Kidney capillary endothelial cell (primary cell): ENCODE data around the gene CHD5.
A peak's percentile ranks its signal among the peaks of the same experiment; 100 is the strongest.

Source experiments
- DNase-seq: peaks from one replicate; pipeline ENCODE4 v3.0.0-alpha.2; 2018; ENCODE audit warnings: low spot score

CHD5 gene

GRCh38 chr1:6113116-6113515, 67.0 kb downstream of the CHD5 start:
- DNase-seq, result no peak

DNA sequence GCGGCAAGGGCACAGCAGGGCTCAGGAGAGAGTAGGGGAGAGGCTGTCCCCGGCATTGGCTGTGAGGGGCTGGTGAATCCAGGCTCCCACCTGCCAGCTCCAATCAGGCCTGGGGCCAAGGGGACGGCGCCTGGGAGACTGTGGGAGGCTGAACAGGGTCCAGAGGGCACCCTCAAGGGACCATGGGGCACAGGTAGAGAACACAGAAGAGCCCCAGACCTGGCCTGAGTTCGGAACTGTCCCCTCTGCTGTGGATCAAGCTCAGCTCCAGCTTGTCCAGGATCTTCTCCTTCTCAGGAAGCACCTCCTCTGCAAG, 67.5 kb downstream of the CHD5 start:
- no peak for DNase-seq

DNA sequence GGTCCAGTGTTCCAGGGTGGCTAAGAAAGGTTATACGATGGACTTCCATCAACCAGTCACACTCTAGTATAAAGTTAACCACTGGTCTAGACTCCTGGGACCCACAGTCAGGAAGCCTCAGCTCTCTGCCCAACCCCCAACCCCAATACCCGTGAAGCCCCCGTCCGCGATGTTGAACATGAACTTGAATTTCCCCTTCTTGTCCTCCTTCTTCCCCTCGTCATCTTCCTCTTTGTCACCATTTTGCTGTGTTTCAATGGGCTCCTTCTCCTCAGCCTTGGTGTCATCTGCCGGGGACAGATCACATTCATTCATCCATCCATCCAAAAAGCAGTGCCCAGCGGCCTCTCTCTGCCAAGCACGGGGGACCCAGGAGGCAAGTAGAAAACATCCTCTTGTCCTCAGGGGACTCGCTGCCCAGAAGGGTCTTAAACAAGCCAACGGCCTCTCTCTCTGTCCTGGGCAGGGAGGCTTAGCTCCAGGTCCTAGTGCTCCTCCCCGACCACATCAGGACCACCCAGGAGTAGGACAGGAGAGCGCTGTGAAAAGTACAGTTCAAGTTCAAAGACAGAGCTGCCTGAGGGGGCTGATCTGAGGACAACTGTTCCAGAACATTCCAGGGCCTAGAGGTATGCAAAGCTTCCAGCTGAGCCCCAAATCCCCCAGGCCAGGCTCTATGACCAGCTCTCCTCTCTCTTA, 68.0 kb downstream of the CHD5 start:
- DNase-seq, result no peak

- DNase-seq, result no peak
Observed at GRCh38 chr1:6111571-6111970, 68.5 kb downstream of the CHD5 start.

DNA sequence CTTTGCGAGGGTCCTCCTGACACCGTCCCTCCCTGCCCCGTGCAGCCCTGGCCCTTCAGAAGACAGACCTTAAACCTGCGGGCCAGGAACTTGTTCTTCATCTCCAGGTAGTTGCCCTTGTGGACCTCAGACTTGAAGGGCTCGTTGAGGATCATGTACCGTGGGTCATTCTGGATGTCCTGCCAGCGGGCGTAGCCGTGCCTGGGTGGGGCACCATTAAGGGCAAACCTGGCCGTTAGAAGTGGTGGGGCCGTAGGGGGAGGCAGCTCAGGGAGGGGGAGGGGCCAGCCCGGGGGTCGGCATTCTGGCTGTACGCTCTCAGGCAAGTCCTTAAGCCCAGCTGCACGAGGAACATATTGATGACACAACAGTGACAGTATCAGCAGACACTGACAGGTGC, 69.8 kb downstream of the CHD5 start:
- no peak for DNase-seq

- no peak for DNase-seq
Observed at GRCh38 chr1:6109688-6110087, 70.4 kb downstream of the CHD5 start.

DNA sequence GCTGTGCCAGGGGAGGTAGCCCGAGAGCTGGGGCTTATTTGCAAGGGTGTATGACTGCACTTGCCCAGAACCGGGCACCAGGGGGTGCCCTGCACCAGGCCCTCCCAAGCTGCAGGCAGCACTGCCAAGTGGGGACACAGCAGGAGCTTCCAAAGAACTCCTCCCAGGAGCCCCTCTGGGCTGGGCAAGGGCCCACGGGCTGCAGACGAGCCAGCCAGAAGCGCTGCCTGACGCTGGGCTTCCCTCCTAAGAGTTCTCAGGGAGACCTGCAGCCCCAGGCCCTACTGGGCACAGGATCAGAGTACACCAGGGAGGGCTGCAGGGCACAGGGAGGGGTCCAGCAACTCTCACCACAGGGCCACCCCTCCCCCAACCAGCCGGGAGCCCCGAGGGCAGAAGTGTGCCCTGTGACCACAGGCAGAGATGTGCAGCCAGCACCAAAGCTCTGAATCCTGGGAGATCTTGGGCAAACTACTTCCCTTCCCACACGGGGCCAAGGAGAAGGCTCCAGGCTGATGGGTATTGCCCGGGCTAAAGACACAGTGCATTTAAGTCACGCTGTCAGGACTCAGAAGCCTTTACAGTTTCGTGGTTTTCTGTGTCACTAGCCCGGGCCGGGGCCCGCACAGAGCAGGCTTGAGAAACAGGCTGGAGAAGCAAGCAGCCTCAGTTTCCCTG, 71.0 kb downstream of the CHD5 start:
- DNase-seq, result peak; percentile 59

- no peak for DNase-seq
Observed at GRCh38 chr1:6108476-6108875, 71.6 kb downstream of the CHD5 start.

DNA sequence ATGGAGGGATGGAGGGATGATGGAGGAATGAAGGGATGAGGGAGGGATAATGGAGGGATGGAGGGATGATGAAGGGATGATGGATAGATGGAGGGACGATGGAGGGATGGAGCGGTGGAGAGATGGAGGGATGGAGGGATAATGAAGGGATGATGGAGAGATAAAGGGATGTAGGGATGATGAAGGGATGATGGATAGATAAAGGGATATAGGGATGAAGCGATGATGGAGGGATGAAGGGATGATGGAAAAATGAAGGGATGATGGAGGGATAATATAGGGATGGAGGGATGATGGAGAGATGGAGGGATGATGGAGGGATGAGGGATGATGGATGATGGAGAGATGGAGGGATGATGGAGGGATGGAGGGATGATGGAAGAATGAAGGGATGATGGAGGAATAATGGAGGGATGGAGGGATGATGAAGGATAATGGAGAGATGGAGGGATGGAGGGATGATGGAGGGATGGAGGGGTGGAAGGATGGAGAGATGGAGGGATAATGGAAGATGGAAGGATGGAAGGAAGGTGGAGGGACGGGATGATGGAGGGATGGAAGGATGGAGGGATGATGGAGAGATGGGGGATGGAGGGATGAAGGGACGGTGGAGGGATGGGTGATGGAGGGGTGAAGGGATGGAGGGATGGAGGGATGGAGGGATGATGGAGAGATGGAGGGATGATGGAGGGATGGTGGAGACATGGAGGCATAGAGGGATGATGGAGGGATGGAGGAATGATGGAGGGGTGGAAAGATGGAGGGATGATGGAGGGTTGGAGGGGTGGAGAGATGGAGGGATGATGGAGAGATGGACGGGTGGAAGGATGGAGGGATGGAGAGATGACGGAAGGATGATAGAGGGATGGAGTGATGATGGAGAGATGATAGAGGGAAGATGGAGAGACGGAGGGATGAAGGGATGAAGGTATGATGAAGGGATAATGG, 72.4 kb downstream of the CHD5 start:
- no peak for DNase-seq

DNA sequence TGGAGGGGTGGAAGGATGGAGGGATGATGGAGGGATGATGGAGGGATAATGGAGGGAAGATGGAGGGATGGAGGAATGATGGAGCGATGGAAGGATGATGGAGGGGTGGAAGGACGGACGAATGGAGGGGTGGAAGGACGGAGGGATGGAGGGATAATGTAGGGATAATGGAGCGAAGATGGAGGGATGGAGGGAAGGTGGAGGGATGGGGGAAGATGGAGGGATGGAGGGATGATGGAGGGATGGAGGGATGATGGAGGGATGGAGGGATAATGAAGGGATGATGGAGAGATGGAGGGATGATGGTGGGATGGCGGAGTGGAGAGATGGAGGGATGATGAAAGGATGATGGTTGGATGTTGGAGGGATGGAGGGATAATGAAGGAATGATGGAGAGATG, 73.1 kb downstream of the CHD5 start:
- DNase-seq, result no peak

DNA sequence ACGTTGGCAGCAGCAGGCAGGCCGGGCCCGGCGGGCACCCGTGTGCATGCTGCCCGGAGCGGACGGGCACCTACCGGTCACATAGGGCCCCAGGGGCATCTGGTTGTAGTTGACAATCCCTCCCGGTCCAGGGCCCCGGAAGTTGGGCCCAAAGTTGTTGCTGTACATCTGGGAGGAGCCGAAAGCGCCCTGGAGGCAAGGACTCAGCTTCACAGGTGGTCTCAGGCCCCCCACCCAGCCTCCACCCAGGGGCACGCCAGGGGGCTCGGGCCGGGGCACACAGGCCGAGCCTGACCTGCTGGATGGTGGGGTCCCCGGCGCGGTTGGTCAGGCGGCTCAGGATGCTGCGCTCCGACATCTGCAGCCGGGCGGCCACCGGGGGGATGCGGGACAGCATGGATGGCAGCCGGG, 73.8 kb downstream of the CHD5 start:
- no peak for DNase-seq

- DNase-seq, result no peak
Observed at GRCh38 chr1:6105763-6106162, 74.4 kb downstream of the CHD5 start.

DNA sequence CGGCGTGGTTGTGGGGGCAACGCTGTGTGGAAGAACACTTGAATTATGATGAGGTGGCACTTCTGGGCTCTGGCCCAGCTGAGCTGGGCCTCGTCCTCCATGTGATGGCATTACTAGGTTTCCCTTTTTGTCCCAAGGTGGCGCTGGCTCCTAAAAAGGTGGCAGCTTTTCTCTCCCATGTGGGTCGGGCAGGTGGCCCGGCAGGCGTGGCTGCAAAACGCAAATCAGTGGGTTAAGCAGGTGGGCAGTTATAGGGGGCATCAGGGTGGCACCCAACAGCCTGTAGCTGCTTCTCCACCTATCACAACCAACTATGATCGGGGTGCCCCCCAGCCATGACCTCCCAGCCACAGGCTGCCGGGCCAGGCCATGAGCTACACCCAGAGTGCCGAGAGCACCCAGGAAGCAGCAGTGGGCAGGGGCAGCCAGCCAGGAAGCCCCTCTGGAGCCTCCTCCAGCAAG, 74.9 kb downstream of the CHD5 start:
- no peak for DNase-seq

GRCh38 chr1:6104631-6105030, 75.5 kb downstream of the CHD5 start:
- no peak for DNase-seq

DNA sequence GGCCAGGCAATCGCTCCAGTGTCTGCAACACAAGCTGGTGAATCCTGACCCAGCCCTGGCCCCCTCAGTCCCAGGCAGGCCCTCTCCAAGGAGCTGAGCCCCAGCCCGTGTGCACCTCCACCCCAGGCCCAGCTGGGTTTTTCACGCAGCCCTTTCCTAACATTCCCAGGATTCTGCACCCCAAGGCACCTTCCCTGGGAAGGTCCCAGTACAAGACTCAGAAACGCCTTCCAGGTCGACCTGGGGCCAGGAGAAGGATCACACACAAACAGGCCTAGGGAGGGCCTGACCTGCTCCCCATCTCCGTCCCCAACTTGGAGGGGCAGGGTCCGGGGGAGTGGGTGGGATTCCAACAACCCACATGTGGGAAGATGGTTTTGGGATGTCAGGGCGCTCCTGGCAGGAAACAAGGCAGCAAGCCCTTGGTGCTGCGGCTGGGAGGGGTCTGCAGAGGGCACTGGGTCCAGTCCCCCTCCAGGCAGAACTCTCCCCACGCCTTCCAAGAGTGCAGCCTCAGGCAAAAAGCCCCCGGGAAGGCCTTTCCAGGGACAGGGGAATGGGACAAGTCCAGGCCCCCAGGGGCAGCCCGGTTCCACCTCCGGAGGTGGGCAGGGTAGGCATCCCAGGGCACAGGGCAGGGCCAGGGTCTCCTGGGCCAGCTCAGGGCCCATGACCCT, 76.1 kb downstream of the CHD5 start:
- DNase-seq, result no peak

DNA sequence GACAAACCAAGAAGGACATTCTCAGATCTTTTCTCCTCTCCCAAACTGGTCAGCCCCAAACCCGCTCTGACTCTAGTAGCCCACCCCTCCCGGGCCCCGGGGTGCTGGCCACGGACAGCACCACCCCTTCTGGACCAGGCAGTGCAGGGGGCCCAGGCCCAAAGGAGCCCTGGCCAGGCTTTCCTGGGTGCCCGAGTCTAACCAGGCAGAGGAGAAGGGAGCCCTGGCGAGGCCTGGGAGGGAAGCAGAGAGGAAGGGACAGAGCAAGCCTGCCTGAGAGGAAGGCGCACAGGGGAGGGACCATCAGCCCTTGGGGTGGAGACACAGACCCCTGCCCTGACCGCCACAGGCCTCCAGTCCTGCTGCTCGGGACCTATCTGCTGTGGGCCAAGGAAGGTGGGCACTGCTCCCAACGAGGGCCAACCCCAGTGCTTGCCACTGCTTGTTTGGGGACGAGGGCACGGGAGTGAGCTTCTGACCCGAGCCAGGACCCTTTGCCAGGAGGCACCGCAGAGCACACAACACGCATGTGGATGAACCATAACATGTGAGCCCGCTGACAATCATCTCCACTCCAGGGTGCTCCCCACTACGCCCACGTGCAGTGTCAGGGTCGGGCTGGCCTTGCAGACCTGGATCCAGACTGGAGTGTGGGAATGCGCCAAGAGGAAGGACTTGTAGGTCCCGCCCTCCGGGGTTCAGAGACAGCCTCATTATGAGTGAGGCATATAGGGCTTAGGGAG, 76.8 kb downstream of the CHD5 start:
- no peak for DNase-seq

- no peak for DNase-seq
Observed at GRCh38 chr1:6102532-6102845, 77.6 kb downstream of the CHD5 start.

DNA sequence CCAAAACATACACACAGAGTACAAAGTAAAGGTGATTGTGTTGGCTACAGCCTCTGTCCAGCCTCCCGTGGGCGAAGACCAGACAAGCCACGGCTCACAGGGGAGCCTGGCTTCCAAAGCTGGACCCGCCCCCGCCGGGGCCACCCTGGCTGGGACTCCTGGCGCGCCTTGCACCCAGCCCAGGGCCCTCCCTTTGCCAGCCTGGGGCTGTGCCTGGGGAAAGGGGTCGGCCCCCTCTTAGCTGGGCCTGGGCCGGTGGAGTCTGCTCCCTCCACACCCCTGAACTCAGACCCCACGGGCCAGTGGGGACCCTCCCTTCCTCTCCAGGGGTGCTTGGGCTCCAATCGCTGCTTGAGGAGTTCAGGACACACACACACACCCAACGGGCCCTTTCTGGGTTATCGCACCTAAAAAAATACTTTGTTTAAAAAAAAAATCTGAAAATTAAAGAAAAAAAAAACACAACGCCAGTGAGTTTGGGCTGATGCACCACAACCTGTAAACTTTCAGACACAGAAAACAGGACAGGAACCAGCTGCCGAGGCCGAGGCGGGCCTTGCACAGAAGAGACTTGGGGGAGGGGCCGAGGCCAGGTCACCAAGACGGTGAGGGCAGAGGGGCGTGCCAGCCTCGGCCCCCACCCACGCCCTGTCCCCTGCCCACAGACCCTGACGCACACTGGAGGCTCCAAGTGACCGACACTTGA, 78.1 kb downstream of the CHD5 start:
- DNase-seq, result no peak

DNA sequence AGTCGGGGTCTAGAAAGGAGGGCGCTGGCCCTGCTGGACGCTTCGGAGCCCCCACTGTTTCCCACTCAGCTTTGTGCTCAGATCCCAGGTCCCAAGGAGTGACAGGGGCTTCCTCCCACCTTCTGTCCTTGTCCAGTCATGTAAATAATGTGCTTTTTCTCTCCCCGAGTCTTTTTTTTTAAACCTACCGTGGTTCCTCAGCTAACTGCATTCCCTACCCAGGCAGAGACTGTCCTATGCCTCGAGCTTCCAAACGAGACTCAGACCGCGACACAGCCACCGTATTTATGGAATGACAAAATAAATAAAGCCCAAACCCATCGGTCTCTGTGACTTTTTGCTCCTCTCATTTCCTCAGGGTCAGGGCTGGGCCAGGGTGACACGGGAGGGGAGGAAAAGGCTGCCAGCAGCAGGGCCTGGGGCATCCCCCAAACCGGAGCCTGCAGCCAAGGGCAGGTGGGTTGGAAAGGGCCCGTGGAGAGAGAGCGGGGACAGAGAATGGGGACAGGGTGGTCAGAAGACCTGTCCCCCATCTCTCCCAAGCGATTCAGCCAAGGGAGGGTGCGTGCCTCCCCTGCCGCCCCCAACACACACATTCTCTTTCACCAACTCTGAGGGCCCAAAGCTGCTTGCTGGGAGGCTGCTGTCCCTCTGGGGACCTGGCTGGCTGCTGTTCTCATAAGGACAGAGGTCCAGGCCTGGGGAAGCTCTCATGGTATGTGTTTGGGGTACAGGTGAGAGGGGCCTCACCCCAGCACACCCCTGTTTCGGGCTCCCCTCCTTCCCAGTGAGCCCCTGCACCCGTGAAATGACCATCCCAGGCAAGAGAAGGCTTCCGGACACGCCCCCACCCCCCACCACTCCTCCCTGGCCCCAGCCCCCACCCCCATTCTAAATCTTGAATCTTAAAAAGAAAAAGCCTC, 79.0 kb downstream of the CHD5 start:
- DNase-seq, result no peak
